ENCODE results near the gene KNCN. TPM values are rescaled to one million over a fixed set of nuclear protein-coding genes. Genes with fewer than 3 reads are reported as not detected.

Gene KNCN
- total RNA-seq, 1 donor from 2014 or later: not detected

DNA sequence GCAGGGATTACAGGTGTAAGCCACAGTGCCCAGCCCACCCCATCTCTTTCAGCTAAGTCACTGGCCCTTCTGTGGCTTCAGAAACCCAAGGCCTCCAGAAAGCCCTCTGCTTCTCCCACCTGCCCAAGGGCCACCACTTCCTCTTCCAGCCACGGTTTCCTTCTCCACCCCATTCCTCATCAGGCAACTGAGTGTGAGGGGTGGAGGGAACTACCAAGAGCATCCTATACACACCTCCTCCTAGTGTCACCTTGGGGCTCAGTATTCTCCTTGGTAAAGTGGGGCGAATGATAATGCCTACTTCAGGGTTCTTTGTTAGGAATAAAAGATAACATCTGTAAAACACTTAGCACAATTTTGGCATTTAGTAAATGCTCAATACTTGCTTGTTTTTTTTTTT is 30.0 kb downstream of the KNCN start:
- DNase-seq (no peak), ATAC-seq (no peak)
- H3K9me3 ChIP-seq: no peaks in the 10 kb centered on the region
- intact Hi-C loops (cut with DNase I): no loop called here
- TF ChIP-seq, protein P1, sequence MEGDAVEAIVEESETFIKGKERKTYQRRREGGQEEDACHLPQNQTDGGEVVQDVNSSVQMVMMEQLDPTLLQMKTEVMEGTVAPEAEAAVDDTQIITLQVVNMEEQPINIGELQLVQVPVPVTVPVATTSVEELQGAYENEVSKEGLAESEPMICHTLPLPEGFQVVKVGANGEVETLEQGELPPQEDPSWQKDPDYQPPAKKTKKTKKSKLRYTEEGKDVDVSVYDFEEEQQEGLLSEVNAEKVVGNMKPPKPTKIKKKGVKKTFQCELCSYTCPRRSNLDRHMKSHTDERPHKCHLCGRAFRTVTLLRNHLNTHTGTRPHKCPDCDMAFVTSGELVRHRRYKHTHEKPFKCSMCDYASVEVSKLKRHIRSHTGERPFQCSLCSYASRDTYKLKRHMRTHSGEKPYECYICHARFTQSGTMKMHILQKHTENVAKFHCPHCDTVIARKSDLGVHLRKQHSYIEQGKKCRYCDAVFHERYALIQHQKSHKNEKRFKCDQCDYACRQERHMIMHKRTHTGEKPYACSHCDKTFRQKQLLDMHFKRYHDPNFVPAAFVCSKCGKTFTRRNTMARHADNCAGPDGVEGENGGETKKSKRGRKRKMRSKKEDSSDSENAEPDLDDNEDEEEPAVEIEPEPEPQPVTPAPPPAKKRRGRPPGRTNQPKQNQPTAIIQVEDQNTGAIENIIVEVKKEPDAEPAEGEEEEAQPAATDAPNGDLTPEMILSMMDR (IDR thresholded peaks at IDR 0.05): no peak
- no peaks in the 10 kb centered on the region for H3K36me3 ChIP-seq
- peaks cover 24% of the 10 kb centered on the region for H3K27me3 ChIP-seq (ENCODE audit: low read depth)
- H3K4me1 ChIP-seq: peaks cover 19% of the 10 kb centered on the region
- no peak overlapping the region for H3K27ac ChIP-seq
- H3K4me3 ChIP-seq: no peak overlapping the region

DNA sequence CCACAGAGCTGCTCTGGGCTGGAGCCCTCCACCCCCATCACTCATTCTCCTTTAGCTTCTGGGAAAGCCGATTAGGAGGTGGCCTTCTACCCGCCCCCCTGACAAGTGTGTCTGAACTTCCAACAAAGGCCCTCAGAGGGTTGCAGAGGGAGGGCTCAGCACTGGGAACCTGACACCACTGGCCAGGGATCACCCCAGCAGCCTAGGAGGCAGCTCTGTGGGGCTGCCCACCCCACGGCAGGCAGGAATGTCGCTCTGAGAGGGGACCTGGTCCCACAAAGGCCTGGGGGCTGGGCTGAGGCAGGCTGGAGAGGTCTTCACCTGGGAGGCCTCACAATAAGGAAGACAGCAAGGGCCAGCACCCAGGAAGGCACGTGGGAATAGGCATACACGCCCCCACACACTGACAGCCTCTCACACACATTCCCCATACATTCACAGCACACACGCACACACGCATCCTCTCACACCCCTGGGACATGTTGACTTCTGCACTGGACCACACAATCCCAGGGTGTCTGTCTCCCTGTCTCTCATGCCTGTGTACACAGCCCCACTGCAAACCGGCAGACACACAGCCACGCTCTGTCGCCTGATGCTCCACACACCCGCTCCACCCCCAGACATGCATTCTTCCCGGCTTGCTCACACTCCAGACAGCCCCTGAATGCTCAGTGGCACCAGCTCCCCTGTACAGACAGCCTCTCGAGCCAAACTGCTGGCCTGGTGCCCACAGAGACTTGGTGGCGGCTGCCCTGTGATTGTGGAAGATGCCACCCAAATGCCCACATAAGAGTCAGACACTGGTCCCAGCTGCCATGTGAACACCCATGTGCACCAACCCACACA is 31.2 kb downstream of the KNCN start:
- Histone ChIP-seq H3K9me3 (no peaks in the 10 kb centered on the region), H3K27me3 (ENCODE audit: low read depth) (peaks cover 15% of the 10 kb centered on the region), H3K36me3 (no peaks in the 10 kb centered on the region), H3K4me3 (no peak overlapping the region), H3K27ac (no peak overlapping the region), H3K4me1 (peaks cover 19% of the 10 kb centered on the region)
- no peak for DNase-seq
- TF ChIP-seq, protein P1 (IDR thresholded peaks at IDR 0.05): no peak
- intact Hi-C loops (cut with DNase I): no loop called here
- ATAC-seq: peak; percentile 19 to 52

DNA sequence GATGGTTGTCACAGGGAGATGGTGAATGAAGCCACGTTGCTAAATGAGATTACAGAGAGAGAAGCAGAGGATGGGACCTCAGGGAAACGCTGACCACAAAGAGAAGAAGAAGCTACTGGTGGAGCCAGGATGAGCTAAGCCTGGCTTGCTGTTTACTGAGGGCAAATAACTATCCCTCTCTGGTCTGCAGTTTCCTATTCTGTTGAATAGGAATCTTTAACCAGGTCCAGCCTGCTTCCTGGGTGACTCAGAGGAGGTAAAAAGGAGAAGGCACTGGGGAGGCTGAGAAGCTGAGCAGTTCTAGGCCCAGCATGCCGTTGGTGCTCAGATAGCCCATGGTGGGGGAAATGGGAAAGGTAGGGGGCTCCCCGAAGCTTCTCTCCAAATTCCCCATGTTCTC is 32.2 kb downstream of the KNCN start:
- intact Hi-C loops (cut with DNase I): no loop called here
- TF ChIP-seq, protein P1 (IDR thresholded peaks at IDR 0.05): no peak
- Histone ChIP-seq H3K27me3 (ENCODE audit: low read depth) (peaks cover 14% of the 10 kb centered on the region), H3K4me1 (peaks cover 19% of the 10 kb centered on the region), H3K4me3 (no peak overlapping the region), H3K27ac (no peak overlapping the region), H3K36me3 (no peaks in the 10 kb centered on the region), H3K9me3 (no peaks in the 10 kb centered on the region)
- DNase-seq: no peak
- ATAC-seq: no peak

DNA sequence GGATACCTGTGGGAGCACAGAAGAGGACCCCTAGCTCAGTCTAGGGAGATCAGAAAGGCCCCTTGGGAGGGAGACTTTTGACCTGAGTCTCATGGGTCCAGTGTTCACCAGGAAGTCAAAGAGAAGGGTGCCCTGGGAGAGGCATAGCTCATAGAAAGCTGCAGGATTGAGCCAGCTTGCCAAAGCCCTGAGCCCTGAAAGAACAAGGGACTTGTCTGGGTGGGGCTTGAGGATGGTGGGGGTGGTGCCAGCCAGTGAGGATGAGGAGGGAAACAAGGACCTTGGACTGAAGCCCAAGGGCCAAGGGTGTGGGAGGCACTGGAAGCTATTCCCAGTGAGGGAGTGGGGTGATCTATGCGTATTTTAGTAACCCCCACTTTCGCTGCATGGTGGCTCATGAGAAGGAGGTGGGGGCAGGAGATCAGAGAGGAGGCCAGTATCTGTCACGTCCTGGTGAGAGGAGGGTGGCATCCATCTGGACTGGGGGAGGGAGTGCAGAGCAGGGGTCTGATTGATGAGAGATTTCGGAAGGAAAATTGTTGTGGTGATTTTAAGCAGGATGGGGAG is 33.4 kb downstream of the KNCN start:
- intact Hi-C loops (cut with DNase I): no loop called here
- Histone ChIP-seq H3K9me3 (no peaks in the 10 kb centered on the region), H3K36me3 (no peaks in the 10 kb centered on the region), H3K27me3 (ENCODE audit: low read depth) (peaks cover 10% of the 10 kb centered on the region), H3K4me1 (peaks cover 17% of the 10 kb centered on the region), H3K27ac (no peak overlapping the region), H3K4me3 (no peak overlapping the region)
- DNase-seq (peak; percentile 13), ATAC-seq (no peak)
- TF ChIP-seq, protein P1 (IDR thresholded peaks at IDR 0.05): no peak

DNA sequence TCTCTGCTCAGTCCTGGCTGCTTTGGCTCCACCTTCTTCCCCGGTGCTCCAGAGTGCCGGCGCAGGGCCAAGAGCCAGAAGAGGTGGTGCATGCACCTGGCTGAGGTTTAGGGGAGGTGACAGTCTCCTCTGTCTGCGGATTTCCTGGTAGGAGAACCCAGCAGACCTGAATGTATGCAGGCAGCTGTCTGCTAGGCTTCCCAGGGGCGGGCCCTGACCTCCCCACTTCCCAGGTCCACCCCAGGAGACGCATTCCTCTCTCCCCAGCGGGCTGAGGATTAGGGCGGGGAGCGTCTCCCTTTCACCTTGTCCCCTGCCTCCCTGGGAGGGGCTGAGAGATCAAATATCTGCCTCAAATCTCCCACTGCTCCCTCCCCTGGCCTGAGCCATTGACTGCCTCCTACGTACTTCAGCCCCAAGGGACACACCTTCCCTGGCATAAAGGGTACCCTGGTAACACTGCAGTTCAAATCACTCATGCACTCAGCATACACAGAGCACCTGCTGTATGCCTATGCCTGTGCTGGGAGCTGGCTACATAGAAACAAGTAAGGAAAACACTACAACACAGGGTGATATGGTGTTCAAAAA is 34.3 kb downstream of the KNCN start:
- Histone ChIP-seq H3K27me3 (ENCODE audit: low read depth) (peaks cover 15% of the 10 kb centered on the region), H3K36me3 (no peaks in the 10 kb centered on the region), H3K27ac (peak overlapping the region; percentile 31), H3K4me3 (no peak overlapping the region), H3K4me1 (peaks cover 8% of the 10 kb centered on the region), H3K9me3 (no peaks in the 10 kb centered on the region)
- DNase-seq: peak; percentile 88
- intact Hi-C loops (cut with DNase I): no loop called here
- TF ChIP-seq, protein P1 (IDR thresholded peaks at IDR 0.05): no peak
- peak; percentile 90 for ATAC-seq

Data from lower lobe of right lung (tissue), 2 donors.